GM21723 (cell line): ENCODE results near the gene RMI1.

Experiments
- ATAC-seq: cut with Tn5 transposase; IDR thresholded peaks from one replicate; pipeline ENCODE4 v1.9.1; 2021; ENCODE audit warnings: mild to moderate bottlenecking, moderate library complexity; ENCODE audit not compliant: unreplicated experiment

Gene RMI1

DNA sequence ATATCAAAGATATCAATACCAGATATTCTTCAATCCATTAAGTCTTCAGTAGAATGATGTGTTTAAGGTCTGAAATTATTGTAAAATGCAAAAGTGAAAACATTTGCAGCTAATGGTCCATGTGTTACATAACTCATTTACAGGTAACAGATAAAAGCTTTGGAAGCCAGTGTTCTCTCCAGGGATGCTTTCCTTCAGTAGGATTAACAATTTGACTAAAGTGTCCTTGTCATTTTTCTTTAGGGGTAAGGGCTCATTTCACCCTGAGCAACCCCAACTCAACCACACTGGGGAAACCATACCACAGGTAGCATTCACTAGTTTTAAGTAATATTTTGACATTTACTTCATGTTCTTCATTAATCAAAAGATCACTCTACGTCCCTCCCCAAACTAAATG, 13.5 kb upstream of the RMI1 start:
- ATAC-seq: no peak

DNA sequence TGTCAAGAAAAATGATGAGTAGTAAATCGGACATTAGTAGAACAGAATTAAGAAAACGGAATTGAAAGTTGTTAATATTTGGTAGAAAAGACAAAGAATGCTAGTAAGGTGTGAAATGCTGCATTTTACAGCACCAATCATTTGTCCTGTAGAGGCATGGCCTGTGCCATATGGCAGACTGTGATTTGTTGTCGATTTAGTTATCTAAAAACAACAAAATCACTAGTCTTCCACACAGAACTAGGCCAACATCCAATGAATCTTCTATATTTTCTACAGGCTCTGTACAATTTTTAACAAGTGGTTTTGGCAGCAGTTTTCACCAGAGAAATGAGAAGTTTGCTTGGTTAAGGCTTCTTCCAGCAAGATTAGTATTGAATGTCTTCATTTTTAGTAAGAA, 11.0 kb upstream of the RMI1 start:
- ATAC-seq: no peak

DNA sequence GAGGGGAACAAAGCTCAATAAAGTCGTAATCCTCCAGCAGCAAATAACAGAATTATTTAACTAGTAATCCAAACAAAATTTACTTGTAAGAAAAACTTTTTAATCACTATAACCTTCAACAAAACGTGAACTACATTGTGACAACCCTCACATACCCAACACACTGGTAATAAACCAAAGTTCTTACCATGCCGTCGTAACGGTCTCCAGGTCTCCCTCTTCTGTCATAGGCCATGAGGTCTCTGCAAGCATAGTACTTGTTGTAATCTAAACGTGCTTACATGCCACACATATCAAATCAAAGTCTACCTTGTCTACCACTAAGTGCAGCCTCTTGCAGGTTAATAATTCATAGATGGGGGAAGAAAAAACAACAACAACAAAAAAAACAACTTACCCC, 9.1 kb upstream of the RMI1 start:
- no peak for ATAC-seq

DNA sequence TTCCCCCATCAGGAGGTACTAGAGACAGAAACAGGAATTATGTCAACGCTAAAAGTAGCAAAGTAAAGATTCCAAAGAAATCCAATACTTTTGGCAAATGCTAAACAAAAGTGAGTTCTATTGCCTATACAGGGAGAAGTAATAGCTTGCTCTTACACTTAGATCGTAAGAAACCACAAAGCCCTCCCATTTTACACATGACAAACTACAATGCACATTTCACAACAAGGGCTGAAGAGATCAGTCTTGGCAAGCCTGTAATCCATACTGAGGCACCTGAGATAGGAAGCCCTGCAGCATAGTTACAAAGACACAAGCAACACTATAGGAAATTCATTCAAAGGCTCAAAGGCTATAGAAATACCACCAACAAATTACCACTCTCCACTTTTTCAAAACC, 8.3 kb upstream of the RMI1 start:
- no peak for ATAC-seq

DNA sequence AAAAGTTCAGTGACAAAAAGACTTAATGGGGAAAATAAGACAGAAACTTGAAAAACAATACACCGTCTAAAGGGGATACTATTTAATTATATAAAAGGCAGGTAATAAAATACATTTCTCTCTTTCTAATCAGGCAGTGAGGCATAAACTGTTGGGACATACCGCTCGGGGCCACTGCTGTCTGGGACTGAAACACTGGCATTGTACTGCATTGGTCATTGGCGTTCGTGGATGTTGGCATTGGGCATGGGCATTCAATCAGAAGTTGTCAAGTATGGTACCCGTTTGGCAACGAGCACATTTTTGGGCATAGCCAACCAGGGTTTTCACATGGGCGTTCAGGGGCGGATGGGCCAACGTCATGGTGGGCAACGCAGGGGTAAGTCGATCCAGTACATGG, 5.3 kb upstream of the RMI1 start:
- no peak for ATAC-seq

DNA sequence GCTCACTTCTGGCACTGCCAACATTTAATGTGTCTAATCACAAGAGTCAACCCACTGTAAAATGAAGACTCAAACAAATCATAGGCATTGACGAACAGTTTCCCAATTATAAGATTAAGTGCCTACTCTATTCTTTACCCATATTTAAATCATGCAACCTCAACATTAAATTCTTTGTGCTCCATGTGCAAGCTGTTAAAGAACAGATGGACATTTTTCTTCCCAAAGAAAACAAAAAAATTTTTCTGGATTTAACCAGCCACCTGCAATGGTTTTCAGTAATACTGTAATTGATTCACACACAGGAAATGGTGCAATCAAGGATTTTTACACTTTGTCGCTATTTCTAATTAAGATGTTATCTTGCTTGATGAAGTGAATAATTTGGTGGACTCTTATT, 4.2 kb upstream of the RMI1 start:
- no peak for ATAC-seq

DNA sequence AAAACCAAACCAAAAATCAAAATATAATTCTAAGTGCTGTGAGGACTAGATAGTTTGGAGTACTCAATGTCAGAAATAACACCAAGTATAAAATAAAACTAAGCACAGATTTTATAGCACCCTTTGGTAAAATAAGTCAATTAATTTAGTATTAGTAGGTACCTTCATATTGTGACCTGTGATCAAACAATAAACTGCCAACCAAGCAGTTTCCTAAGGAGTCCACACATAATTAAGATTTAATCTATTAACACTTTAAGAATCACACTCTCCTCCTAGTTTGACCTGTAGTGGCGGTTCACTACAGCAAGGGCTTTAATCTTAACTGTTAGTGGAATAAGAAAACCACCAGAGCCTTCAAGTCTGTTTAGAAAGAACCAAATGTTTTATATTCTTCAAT, 3.4 kb upstream of the RMI1 start:
- ATAC-seq: no peak

DNA sequence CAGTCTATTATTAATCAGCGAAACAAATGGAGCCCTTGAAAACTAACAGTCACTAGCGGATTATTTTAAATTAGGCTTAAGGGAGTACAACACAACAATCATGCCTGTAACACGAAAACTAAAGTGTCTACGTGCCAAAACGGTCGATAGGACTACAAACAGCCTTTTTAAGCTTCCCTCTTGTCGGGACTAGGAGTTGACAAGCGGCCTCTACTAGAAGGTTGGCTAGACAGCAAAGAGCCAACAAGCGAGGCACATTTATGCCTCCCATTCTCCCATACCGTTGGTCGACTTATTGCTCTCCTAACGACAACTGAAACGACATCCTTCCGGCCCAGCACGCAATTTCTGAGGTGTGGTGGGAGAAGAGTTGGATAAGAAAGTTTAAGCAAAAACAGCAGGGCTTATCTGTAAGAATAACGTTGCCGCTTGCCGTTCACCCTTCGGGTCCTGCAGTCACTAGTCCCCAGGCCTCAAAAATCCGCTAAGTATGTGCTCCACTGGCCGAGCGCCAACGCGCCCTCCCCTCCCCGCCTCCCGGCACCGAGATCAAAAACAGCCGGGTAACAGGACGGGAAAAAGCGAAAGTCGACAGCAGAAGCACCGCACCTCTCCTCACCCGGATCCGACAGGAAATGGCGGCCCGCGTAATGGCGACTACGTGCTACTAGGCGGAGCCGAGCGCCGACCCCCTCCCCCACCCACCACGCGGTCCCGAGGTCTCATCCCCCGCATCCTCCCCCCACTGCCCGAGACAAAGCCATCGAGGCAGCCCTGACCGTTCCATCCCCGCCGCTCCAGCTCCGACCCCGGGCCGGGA, 1.4 kb upstream of the RMI1 start:
- ATAC-seq: peak; percentile 31

DNA sequence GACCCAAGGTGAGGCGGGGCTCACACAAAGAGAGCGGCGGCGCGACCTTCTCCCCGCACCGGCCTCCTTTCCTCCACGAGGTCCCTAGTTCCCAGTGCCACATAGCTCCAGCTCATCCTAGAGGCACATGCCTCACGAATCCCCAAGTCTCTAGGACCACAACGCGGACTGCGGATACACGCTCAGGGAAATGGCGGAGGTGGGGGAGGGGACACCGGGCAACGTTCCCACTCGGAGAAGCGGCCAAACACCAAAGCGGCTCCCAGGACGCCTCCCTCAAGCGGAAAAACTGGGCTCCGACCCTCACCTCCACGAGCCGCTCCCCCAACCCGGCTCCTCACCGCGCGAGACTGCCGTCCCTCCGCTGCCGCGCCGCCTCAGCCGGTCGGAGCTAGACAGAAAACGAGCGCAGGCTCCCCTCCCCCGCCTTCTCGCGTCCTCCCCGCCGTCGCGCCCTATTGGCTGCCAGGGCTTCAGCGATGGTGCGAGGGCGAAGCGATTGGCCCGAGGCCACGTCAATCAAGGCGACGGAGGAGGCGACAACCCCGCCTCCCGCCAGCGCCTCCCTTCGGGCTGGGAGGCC, 702 bp upstream of the RMI1 start, which contains the start of gene HNRNPK:
Gene HNRNPK (minus strand): TSS at position 404 of the 583 bp plus-strand sequence. CDS start 1,963 bp downstream, outside the sequence.
- peak; percentile 85 for ATAC-seq

DNA sequence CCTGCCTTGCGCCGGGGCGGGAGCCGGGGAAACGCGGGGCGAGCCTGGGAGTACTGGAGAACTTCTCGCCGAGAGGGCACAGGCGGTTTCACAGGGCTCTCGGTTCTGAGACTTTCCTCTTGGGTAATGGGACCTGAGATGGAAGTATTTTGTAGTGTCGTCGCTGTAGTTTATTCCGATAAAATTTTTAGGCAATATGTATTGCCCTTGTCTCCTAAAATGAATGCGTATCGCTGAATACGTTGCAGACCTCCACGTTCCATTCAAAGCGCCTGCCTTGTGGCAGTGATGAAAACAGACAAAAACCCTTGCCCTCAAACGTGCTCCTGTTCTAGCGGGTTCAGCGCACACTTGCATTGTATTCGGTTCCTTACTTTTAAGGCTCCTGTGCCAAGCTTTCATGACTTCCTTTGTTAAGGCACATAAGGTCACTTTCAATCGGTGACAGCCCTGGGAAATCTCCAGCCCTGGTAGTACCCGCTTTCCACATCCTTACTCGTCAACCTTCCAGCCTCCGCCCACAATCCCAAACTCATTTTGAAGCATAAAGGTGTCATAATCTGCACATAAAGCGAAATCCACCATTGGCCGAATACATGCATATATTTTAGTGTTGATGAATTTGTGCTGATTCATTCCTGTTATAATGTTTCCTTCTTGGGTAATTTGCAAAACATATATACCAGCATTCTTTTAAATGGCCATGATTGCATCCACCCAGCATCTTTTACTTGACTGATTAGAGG, 694 bp downstream of the RMI1 start:
- ATAC-seq: no peak

DNA sequence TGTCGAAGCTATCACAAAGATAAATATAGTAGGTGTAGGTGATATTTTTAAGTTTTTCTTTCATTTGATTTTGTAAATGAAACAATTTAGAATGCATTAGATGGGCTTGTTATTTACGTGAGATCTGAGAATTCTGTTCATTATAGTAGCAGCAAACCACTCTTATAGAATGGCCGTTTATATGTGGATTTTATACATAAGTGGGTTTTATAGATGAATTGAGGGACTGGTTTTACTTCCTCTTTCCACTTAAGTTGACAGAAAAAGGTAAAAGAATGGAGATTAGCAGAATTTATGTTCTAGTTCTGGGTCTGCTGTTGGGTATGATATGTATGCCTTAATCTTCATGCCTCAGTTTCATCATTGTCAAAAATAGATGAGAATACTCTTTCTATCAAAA, 5.6 kb downstream of the RMI1 start:
- ATAC-seq: peak; percentile 45

DNA sequence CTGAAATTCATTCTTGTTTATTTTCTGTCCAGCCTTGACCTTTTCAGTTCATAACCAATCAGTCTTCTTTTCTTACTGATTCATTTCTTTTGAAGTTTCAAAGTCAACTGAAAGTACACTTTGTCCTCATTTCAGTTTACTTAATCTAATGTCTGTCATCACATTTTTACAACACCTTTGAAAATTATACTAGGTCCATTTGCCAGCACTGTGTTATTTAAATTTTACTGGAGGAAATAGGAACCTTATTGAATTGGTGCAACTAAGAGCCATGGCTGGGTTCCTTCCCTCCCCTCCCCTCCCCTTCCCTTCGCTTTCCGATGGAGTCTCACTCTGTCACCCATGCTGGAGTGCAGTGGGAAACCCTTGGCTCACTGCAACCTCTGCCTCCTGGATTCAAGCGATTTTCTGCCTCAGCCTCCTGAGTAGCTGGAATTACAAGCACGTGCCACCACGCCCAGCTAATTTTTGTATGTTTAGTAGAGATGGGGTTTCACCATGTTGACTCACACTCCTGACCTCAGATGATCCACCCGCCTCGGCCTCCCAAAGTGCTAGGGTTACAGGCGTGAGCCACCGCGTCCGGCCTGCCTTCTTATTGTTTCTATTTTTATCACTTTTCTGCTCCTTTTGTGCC, 6.3 kb downstream of the RMI1 start:
- ATAC-seq: no peak

DNA sequence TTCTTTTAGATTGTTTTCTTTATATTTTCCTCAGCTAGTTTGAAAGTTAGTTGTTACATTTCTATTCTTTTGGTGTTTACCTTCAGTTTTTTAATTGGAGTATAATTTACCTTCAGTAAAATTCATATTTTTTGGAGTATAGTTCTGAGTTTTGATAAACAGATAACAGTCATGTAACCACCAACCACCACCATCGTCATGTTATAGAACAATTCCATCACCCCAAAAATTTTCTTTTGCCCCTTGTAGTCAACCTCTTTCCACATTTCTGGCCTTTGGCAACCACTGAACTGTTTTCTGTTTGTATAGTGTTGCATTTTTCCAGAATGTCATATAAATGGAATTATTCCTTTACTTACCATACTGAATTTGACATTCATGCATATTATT, 6.8 kb downstream of the RMI1 start:
- ATAC-seq: no peak

DNA sequence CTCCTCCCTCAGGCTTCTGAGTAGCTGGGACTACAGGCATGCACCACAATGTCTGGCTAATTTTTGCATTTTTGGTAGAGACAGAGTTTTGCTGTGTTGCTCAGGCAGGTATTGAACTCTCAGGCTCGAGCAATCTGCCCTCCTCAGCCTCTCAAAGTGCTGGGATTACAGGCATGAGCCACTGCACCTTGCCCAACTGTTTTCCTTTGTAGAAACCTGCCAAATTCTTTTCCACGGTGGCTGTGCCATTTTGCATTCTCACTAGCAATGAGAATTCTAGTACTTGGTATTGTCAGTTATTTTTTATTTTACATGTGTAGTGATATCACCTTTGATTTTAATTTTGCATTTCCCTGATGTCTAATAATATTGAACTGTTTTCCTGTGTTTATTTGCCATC, 7.8 kb downstream of the RMI1 start:
- ATAC-seq: no peak

DNA sequence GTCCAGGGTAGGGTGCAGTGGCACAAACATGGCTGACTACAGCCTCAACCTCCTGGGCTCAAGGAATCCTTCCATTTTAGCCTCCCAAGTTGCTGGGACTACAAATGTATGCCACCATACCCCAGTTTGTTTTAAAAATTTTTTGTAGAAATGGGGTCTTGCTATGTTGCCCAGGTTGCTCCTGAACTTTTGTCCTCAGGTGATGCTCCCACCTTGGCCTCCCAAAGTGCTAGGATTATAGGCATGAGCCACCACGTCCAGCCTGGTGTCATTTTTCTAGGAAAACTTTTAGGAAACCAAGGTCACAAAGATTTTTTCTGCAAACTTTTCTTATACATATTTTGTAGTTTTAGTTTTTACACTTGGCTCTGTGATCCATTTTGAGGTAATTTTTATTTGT, 10.8 kb downstream of the RMI1 start:
- no peak for ATAC-seq

DNA sequence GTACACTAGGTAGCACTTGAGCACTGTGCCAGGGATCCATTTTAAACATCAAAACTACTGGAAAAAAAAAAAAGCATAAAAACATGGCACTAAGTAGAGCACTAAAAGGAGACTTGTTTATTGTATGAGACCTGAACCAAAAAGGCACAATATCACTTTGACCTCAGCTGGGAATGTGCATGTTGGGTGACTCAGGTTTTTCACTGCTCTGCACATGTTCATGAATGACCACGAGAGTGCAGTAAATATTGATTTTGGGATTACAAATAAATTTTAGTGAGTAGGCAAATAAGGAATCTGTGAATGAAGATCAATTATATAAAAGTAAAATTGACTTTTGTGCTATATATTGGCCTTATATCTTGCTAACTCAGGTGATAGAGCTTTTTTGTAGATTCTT, 11.8 kb downstream of the RMI1 start:
- ATAC-seq: no peak

DNA sequence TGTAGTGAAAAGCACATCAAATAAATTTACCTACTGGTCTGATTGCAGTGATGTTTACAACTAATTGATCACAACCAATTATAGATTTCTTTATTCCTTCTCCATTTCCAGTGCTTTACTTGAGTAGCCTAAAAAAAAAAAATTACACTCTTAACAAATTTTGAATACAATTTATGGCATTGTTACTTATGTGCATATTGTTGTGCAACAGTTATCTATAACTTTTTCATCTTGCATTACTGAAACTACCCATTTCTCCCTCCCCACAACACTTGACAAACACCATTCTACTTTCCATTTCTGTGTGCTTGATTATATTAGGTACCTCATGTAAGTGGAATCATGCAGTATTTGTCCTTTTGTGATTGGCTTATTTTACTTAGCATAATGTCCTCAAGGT, 12.3 kb downstream of the RMI1 start:
- no peak for ATAC-seq

DNA sequence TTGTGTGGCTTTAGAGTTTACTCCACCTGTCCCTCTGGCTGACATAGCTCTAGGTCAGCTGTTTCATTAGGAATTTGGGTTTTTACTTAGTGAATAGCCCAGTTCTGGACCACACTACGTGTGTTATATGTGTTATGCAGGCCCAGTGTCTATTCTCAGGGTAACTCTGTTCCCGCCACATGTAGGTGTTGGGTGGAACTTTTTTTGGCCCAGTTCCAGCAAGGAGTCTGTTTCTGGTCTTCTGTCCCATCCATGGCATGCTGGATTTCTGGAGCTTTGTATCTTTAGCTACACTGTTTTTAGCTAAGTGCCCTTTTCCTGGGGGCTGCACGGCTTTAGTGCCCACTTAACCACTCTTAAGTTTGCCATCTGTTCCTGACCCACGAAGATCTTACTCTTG, 15.5 kb downstream of the RMI1 start:
- no peak for ATAC-seq

DNA sequence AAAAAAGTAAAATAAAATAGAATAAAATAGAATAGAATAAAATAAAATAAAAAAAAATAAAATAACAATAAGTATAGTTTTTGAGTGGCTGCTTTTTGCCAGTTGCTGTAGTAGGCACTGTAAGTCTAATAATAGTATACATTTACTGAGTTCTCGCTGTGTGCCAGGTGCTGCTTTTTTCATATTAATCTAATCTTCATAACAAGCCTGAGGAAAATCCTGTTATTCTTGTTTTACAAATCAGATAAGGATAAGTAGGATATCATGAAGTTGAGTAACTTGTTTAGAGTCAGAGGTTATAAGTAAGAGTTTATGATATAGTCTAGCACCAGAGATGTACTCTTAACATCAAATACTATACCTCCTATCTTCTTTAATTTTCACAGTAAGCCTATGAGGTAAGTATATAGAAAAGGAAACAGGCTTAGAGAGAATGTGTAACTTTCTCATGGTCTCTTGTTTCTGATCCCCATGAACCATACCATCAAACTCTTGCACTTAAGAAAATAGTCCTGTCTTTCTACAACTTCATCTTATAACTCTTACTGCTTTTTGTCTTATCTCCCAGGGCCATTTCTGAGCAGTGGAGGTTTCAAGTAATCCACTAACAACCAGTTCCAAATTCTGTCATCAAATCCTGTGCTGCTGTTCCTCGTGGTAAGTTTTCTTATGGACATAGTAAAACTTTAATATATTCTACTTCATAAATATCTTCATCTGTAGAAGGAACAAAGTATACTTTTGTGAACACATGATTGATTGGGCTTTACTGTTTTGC, 18.7 kb downstream of the RMI1 start:
- no peak for ATAC-seq

DNA sequence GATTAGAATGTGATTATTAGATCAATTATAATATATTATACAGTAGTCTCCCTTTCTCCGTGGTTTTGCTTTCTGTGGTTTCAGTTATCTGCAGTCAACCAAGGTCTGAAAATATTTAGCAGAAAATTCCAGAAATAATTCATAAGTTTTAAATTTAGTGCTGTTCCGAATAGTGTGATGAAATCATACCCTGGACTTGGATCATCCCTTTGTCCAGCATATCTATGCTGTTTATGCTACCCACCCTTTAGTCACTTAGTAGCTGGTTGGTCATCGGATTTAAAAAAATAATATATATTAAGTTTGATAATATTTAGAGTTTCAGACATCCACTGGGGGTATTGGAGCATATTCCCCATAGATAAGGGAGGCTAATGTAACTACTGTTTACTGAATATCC, 19.6 kb downstream of the RMI1 start:
- ATAC-seq: no peak

DNA sequence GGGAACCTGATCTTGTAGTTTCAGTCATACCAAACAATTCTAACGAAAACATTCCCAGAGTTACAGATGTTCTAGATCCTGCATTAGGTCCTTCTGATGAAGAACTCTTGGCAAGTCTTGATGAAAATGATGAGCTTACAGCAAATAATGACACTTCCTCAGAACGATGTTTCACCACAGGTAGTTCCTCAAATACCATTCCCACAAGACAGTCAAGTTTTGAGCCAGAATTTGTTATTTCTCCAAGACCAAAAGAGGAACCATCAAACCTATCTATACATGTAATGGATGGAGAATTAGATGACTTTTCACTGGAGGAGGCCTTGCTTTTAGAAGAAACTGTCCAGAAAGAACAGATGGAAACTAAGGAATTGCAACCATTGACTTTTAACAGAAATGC, 21.0 kb downstream of the RMI1 start:
- ATAC-seq: no peak
